GM10266 (cell line): ENCODE results near the gene PRRC2C.
"Not testable (repeated sequence)": the region's sequence is repeated elsewhere in the genome, so short reads cannot be mapped to it uniquely, and the experiment has no call there.

Source experiments
- DNase-seq: peaks from one replicate; pipeline ENCODE4 v3.0.0; 2012; ENCODE audit errors: extremely low spot score
- TF ChIP-seq, protein P1 (sequence below): IDR thresholded peaks from 2 replicates; pipeline ENCODE4 v1.5.1; 2012; ENCODE audit warnings: mild to moderate bottlenecking, low read depth; ENCODE audit not compliant: control insufficient read depth, insufficient read depth; ENCODE audit errors: missing control alignments

PRRC2C gene

DNA sequence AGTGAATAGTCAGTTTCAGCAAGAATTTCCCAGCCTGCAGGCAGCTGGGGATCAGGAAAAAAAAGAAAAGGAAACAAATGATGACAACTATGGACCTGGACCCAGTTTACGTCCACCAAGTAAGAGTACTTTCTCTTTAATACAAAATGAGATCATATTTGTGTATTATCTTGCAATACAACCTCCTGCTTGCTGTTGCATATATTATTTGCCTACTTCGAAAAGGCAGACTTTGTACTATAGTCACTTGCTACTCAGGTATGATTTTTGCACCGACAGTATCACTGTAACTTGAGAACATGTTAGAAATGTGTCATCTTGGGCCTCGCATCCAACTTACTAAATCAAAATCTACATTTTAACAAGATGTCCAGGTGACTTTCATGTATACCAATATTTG lies 30.4 kb downstream of the PRRC2C start:
- no peak for DNase-seq
- TF ChIP-seq, protein P1, sequence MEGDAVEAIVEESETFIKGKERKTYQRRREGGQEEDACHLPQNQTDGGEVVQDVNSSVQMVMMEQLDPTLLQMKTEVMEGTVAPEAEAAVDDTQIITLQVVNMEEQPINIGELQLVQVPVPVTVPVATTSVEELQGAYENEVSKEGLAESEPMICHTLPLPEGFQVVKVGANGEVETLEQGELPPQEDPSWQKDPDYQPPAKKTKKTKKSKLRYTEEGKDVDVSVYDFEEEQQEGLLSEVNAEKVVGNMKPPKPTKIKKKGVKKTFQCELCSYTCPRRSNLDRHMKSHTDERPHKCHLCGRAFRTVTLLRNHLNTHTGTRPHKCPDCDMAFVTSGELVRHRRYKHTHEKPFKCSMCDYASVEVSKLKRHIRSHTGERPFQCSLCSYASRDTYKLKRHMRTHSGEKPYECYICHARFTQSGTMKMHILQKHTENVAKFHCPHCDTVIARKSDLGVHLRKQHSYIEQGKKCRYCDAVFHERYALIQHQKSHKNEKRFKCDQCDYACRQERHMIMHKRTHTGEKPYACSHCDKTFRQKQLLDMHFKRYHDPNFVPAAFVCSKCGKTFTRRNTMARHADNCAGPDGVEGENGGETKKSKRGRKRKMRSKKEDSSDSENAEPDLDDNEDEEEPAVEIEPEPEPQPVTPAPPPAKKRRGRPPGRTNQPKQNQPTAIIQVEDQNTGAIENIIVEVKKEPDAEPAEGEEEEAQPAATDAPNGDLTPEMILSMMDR: no peak

DNA sequence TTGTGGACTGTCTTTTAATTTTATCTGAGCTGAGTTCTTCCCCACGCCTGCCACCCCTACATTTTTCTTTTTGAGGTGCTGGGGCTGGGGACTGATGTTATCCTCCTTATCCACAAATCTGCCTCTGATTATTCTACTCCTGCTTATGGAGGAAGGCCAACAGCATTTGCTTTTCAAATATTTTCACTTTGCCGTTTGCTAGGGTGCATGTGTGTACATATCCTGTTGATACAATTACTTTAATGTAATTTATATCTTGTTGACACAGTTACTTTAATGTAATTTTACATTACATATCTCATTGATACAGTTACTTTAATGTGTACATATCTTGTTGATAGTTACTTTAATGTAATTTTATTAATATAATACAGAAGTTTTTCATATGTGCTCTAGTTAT lies 36.2 kb downstream of the PRRC2C start:
- TF ChIP-seq, protein P1: no peak
- no peak for DNase-seq

DNA sequence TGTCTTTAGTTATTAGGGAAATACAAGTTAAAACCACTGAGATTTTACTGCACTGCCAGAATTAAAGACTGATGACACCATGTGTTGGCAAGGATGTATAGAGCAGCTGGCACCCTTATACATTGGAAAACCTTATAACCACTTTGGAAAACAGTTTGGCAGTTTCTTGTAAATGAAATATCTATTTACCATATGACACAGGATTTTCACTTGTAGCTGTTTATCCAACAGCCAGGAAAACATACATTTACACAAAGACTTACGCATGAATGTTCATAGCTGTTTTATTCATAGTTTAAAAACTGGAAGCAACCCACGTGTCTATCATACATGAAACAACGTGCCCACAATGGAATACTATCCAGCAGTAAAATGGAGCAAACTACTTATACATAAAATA lies 45.3 kb downstream of the PRRC2C start:
- TF ChIP-seq, protein P1: no peak
- DNase-seq: no peak

DNA sequence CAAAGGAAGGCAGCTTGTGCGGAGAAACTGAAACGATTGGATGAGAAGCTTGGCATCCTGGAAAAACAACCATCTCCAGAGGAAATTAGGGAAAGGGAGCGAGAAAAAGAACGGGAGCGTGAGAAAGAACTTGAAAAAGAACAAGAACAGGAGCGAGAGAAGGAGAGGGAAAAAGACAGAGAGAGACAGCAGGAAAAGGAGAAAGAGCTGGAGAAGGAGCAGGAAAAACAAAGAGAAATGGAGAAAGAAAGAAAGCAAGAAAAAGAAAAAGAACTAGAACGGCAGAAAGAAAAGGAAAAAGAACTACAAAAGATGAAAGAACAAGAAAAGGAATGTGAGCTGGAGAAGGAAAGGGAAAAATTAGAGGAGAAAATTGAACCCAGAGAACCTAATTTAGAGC lies 47.2 kb downstream of the PRRC2C start:
- TF ChIP-seq, protein P1: no peak
- DNase-seq: no peak

DNA sequence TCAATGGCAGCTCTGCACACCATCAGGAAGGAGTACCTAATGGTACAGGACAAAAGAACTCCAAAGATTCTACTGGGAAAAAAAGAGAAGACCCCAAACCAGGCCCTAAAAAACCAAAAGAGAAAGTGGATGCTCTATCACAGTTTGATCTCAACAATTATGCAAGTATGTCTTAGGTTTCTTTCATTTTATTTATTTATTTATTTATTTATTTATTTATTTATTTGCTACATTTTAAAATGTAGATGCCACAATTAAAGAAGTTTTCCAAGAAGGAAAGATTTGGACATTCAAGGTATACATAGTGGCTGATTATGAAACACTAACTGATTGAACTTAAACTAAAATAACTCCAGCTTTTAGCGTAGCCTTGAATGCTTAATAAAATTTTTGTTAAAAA lies 60.2 kb downstream of the PRRC2C start:
- TF ChIP-seq, protein P1: no peak

DNA sequence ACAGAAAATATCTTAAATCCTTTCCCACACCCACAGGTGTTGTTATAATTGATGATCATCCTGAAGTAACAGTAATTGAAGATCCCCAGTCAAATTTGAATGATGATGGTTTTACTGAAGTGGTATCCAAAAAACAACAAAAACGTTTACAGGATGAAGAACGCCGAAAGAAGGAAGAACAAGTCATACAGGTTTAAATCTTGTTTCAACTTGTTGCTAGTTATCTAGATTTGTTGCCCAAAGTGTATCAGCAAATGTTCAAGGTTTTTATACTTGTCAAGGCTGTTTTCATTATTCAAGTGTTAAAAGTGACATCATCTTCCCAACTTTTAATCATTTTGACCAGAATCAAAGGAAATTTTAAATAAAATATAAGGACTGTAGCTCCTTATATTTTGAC lies 64.7 kb downstream of the PRRC2C start:
- TF ChIP-seq, protein P1: no peak
- no peak for DNase-seq

More for the DNA sequence above, 60.2 kb downstream of the PRRC2C start:
- DNase-seq: no peak

DNA sequence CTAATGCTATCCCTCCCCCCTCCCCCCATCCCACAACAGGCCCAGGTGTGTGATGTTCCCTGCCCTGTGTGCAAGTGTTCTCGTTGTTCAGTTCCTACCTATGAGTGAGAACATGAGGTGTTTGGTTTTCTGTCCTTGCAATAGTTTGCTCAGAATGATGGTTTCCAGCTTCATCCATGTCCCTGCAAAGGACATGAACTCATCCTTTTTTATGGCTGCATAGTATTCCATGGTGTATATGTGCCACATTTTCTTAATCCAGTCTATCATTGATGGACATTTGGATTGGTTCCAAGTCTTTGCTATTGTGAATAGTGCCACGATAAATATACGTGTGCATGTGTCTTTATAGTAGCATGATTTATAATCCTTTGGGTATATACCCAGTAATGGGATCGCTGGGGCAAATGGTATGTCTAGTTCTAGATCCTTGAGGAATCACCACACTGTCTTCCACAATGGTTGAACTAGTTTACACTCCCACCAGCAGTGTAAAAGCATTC lies 65.3 kb downstream of the PRRC2C start:
- DNase-seq: not testable (repeated sequence)

DNA sequence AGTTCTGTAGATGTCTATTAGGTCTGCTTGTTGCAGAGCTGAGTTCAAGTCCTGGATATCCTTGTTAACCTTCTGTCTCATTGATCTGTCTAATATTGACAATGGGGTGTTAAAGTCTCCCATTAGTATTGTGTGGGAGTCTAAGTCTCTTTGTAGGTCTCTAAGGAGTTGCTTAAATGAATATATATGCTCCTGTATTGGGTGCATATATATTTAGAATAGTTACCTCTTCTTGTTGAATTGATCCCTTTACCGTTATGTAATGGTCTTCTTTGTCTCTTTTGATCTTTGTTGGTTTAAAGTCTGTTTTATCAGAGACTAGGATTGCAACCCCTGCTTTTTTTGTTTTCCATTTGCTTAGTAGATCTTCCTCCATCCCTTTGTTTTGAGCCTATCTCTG lies 68.6 kb downstream of the PRRC2C start:
- DNase-seq: not testable (repeated sequence)
